Suppressor macrophage treated with lipopolysaccharide for 4 hours (primary cell): ENCODE results near the gene MAN2A2.

Experiments
- DNase-seq: peaks from one replicate; pipeline ENCODE4 v3.0.0-alpha.2; 2020

The MAN2A2 gene

GRCh38 chr15:90970274-90970673 lies 67.2 kb downstream of the MAN2A2 start:
- DNase-seq: no peak

GRCh38 chr15:90972133-90972532 lies 69.0 kb downstream of the MAN2A2 start:
- DNase-seq: no peak
